Coronary artery (tissue), 2 donors: ENCODE data around the gene ARL15.

Source experiments
- DNase-seq: peaks from one replicate; pipeline ENCODE4 v3.0.0-alpha.2; 2017; ENCODE audit warnings: low spot score
- H3K27ac ChIP-seq, 2 donors: fragments of 200-600 bp; sonication (generic); one replicate each; pipeline ENCODE4 v1.5.1; 2016 to 2019
- H3K4me3 ChIP-seq: fragments of 200-600 bp; sonication (generic); 2 replicates; pipeline ENCODE4 v1.5.1; 2016; ENCODE audit warnings: mild to moderate bottlenecking, moderate library complexity
- TF ChIP-seq, protein P1 (sequence below): fragments of 200-600 bp; sonication (generic); IDR thresholded peaks from one replicate; pipeline ENCODE4 v1.5.1; 2019; ENCODE audit warnings: antibody characterized with exemption

ARL15 gene

GRCh38 chr5:53972314-53972713 lies 338.1 kb downstream of the ARL15 start:
- DNase-seq: no peak
- TF ChIP-seq, protein P1, sequence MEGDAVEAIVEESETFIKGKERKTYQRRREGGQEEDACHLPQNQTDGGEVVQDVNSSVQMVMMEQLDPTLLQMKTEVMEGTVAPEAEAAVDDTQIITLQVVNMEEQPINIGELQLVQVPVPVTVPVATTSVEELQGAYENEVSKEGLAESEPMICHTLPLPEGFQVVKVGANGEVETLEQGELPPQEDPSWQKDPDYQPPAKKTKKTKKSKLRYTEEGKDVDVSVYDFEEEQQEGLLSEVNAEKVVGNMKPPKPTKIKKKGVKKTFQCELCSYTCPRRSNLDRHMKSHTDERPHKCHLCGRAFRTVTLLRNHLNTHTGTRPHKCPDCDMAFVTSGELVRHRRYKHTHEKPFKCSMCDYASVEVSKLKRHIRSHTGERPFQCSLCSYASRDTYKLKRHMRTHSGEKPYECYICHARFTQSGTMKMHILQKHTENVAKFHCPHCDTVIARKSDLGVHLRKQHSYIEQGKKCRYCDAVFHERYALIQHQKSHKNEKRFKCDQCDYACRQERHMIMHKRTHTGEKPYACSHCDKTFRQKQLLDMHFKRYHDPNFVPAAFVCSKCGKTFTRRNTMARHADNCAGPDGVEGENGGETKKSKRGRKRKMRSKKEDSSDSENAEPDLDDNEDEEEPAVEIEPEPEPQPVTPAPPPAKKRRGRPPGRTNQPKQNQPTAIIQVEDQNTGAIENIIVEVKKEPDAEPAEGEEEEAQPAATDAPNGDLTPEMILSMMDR: no peak
- Histone ChIP-seq H3K4me3 (no peak overlapping the region), H3K27ac (no peak overlapping the region)

GRCh38 chr5:53971551-53971950 lies 338.8 kb downstream of the ARL15 start:
- no peak overlapping the region for H3K4me3 ChIP-seq
- no peak for DNase-seq
- H3K27ac ChIP-seq: no peak overlapping the region
- TF ChIP-seq, protein P1: no peak

- TF ChIP-seq, protein P1: no peak
- no peak overlapping the region for H3K27ac ChIP-seq
- DNase-seq: no peak
- H3K4me3 ChIP-seq: no peak overlapping the region
Measured at GRCh38 chr5:53971131-53971530, 339.2 kb downstream of the ARL15 start.

DNA sequence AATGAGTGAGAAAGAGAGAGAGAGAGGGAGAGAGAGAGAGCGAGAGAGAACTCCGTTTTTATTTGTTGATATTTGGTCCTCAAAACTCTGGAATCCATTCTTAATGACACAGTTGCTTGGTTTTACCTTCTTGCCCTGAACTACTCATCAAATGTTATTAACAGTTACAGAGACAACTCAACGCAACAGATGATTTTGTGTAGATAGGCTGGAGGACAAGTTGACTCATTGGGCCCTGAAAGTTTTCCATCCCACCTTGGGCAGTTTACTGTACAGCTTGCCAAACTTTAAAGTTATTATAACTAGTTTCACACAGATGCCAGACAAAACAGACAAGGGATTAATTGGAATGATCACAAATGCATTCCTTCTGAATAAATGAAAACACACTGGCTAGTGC lies 339.9 kb downstream of the ARL15 start:
- DNase-seq: no peak
- H3K27ac ChIP-seq: no peak overlapping the region
- TF ChIP-seq, protein P1: no peak
- no peak overlapping the region for H3K4me3 ChIP-seq

DNA sequence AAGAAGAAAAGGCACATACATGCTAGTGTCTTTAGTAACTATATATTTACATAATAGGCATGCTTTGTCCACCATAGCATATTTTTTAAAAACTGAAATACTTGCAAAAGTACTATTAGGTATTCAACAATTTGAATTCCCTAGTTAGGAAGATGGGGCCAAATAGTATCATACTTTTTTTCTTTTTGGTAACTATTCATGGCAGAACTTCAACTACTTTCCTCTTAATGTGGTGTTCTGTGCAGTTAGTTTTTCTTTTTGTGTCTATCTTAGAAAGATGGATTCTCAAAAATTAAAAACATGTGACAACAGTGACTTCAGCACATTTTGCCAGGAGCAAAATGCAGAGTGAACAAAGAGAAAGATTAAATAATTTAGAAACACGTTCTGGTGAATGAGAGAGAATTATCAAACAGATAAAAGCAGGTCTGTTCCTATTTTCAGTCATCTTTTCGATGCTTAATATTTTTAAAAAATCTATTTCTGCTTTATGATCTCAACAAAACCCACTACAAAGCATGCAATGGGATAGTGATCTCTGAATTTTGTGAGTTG lies 341.1 kb downstream of the ARL15 start:
- TF ChIP-seq, protein P1: no peak
- Histone ChIP-seq H3K27ac (no peak overlapping the region), H3K4me3 (no peak overlapping the region)
- DNase-seq: no peak

DNA sequence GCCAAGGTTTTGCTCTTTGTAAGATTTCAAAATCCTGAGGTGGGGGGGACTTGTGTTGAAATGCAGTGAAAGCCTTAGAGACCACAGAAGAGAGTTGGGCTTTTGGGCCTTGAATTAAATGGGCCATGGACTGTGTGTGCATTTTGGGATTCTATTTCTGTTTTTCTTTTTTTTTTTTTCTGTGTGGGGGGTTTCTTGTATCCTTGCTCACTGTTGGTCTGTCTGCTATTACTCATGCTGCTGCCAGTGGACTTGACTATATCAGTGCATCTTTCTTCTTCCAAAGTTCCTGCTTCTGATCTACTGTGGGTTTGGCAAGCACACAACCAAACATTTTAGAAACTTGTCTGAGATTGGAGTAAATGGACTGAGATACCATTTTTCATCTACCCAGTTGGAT lies 344.9 kb downstream of the ARL15 start:
- no peak overlapping the region for H3K27ac ChIP-seq
- TF ChIP-seq, protein P1: no peak
- H3K4me3 ChIP-seq: no peak overlapping the region
- no peak for DNase-seq

- no peak for DNase-seq
- Histone ChIP-seq H3K27ac (no peak overlapping the region), H3K4me3 (no peak overlapping the region)
- TF ChIP-seq, protein P1: no peak
Measured at GRCh38 chr5:53963958-53964357, 346.4 kb downstream of the ARL15 start.
